ENCODE data around the gene PLXNA3.

Gene PLXNA3

DNA sequence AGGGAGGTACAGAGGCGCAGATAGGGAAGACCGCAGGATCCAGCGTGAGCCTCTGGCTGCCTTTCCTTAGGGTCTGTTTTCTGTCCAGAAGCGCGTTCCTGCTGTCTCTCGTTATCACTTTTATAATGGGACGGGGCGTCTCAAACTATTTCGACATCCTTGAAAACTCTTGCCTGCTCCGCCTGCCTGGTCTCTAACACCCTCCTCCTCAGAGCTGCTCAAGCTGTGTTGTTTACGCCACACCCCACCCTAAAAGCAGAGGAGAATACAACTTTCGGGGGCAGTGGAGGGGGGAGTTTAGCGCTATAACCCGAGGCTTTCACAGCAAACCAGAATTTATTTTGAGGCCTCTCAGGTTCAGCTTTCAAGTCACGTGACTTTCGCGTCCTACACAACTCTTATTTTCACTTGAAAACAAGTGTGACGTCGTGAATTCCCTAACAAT is 58.6 kb downstream of the PLXNA3 start:
- Histone ChIP-seq H3K27me3 (ENCODE audit: control insufficient read depth, insufficient read depth, low read length) (no peaks in the 10 kb centered on the region), H3K79me2 (no peaks in the 10 kb centered on the region), H3K27ac (peak overlapping the region; percentile 75), H3K9ac (no peak overlapping the region), H3K4me1 (peaks cover 4% of the 10 kb centered on the region), H2AFZ (peak overlapping the region; percentile 87), H3K36me3 (ENCODE audit: control insufficient read depth, insufficient read depth, low read length) (no peaks in the 10 kb centered on the region), H3K9me3 (ENCODE audit: control insufficient read depth, low read length) (no peaks in the 10 kb centered on the region), H3K4me2 (ENCODE audit: low read length) (peak overlapping the region; percentile 81), H3K4me3 (ENCODE audit: low read depth, low read length) (peak overlapping the region; percentile 57)
- TF ChIP-seq, protein P1, sequence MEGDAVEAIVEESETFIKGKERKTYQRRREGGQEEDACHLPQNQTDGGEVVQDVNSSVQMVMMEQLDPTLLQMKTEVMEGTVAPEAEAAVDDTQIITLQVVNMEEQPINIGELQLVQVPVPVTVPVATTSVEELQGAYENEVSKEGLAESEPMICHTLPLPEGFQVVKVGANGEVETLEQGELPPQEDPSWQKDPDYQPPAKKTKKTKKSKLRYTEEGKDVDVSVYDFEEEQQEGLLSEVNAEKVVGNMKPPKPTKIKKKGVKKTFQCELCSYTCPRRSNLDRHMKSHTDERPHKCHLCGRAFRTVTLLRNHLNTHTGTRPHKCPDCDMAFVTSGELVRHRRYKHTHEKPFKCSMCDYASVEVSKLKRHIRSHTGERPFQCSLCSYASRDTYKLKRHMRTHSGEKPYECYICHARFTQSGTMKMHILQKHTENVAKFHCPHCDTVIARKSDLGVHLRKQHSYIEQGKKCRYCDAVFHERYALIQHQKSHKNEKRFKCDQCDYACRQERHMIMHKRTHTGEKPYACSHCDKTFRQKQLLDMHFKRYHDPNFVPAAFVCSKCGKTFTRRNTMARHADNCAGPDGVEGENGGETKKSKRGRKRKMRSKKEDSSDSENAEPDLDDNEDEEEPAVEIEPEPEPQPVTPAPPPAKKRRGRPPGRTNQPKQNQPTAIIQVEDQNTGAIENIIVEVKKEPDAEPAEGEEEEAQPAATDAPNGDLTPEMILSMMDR (IDR thresholded peaks at IDR 0.05): no peak

DNA sequence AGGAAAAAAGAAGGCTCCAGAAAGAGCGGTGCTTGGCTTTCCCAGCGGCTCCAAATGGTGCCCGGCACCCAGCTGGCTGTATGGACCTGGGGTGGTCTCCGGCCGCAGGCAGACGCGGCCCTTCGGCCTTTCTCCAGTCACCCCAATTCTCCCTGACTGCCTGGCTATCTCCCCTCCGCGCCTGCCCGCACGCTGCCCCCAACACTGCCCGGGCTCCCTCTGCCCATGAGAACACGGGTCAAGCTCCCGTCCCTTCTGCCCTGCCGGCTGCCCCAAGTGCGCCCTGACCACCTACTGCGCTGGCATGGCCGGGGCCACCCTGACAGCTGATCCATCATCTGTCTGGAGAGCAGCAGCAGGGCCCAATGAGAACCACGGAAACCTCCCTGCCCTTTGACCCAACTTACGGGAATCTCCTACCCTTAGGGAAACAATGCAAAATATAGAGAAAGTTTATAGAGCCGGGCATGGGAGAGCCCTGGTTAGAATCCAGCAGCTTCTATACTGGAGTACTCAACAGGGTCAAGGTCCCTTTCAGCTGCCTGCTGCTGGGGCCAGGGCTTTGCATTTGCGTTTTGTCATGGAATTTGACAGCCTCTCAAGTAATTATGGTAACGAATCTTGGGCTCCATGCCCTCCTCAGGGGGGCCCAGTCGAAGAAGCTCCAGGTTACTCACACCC is 59.2 kb downstream of the PLXNA3 start:
- H3K4me2 ChIP-seq (ENCODE audit: low read length): no peak overlapping the region
- no peaks in the 10 kb centered on the region for H3K79me2 ChIP-seq
- H2AFZ ChIP-seq: peak overlapping the region; percentile 87
- H3K27me3 ChIP-seq (ENCODE audit: control insufficient read depth, insufficient read depth, low read length): no peaks in the 10 kb centered on the region
- H3K9me3 ChIP-seq (ENCODE audit: control insufficient read depth, low read length): no peaks in the 10 kb centered on the region
- H3K36me3 ChIP-seq (ENCODE audit: control insufficient read depth, insufficient read depth, low read length): no peaks in the 10 kb centered on the region
- H3K27ac ChIP-seq: peak overlapping the region; percentile 75
- peaks cover 4% of the 10 kb centered on the region for H3K4me1 ChIP-seq
- no peak overlapping the region for H3K9ac ChIP-seq
- no peak overlapping the region for H3K4me3 ChIP-seq (ENCODE audit: low read depth, low read length)
- TF ChIP-seq, protein P1 (IDR thresholded peaks at IDR 0.05): no peak

DNA sequence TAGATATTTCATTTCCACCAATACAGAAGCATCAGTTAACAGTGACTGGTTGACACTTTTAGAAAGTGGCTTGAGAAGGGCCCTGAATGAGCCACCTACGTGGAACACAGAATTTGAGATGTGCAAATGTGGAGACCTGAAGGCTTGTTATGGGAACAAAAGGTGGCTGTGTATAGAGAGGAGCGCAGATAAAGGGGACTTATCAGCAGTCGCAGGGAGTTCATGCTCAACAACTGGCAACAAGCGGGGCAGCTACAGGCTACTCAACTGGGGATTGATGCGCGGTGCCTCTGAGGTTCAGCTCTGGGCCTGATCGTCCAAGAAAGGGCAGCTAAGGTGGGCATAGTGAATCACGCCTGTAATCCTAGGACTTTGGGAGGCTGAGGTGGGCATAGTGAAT is 61.3 kb downstream of the PLXNA3 start:
- Histone ChIP-seq H3K4me1 (peaks cover 4% of the 10 kb centered on the region), H3K4me3 (ENCODE audit: low read depth, low read length) (no peak overlapping the region), H3K9ac (no peak overlapping the region), H2AFZ (no peak overlapping the region), H3K79me2 (no peaks in the 10 kb centered on the region), H3K4me2 (ENCODE audit: low read length) (no peak overlapping the region), H3K27ac (no peak overlapping the region), H3K27me3 (ENCODE audit: control insufficient read depth, insufficient read depth, low read length) (no peaks in the 10 kb centered on the region), H3K9me3 (ENCODE audit: control insufficient read depth, low read length) (no peaks in the 10 kb centered on the region), H3K36me3 (ENCODE audit: control insufficient read depth, insufficient read depth, low read length) (no peaks in the 10 kb centered on the region)
- TF ChIP-seq, protein P1 (IDR thresholded peaks at IDR 0.05): no peak

DNA sequence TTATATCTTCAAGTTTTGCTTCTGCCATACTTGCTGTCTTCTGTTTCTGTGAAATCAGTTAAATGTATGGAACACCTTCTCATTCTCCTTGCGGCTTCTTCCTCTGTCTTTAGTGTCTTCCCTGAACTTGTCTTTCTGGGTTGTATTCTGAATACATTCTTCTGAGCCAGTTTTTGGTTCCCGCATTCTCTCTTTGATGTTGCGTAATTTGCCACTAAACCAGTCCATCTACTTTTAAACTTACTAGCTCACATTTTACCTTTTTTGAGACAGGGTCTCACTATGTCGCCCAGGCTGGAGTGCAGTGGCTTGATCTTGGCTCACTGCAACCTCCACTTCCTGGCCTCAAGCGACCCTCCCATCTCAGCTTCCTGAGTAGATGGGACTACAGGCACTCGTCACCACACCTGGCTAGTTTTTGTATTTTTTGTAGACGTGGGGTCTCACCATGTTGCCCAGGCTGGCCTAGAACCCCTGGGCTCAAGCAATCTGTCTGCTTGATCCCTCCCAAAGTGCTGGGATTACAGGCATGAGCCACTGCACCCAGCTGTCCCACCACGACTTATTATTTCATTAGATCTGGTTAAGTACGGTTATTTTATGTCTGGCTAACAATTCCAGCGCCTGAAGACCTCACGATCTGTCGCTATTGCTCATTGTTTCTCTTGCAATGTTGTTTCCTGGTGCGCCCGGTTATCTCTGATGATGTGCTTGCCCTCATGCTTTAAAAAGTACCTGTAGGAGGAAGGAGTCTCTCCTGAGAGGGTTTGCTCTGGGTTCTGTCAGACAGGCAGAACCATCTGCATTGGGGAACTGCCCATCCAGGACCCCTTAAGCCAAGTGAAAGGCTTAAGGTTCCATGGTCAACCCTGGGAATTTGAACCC is 67.8 kb downstream of the PLXNA3 start:
- Histone ChIP-seq H3K36me3 (ENCODE audit: control insufficient read depth, insufficient read depth, low read length) (no peaks in the 10 kb centered on the region), H3K27me3 (ENCODE audit: control insufficient read depth, insufficient read depth, low read length) (no peaks in the 10 kb centered on the region), H2AFZ (no peak overlapping the region), H3K9ac (no peak overlapping the region), H3K4me3 (ENCODE audit: low read depth, low read length) (no peak overlapping the region), H3K79me2 (no peaks in the 10 kb centered on the region), H3K9me3 (ENCODE audit: control insufficient read depth, low read length) (no peaks in the 10 kb centered on the region), H3K27ac (no peak overlapping the region), H3K4me2 (ENCODE audit: low read length) (no peak overlapping the region), H3K4me1 (peaks cover 3% of the 10 kb centered on the region)
- TF ChIP-seq, protein P1 (IDR thresholded peaks at IDR 0.05): no peak
